ENCODE data around the gene MORN4. TPM values are rescaled to one million over a fixed set of nuclear protein-coding genes. Genes with fewer than 3 reads are reported as not detected.

MORN4 gene
- total RNA-seq, 1 experiment from 2014 or later = 2.9 TPM

GRCh38 chr10:97596101-97597082 lies 36.9 kb downstream of the MORN4 start:
- H3K36me3 ChIP-seq = no peaks in the 10 kb centered on the region
- no peak overlapping the region for H3K27ac ChIP-seq
- peak in 1 of 2 experiments; percentile 29 for DNase-seq
- no peaks in the 10 kb centered on the region for H3K27me3 ChIP-seq
- no peaks in the 10 kb centered on the region for H3K9me3 ChIP-seq (replicated peaks)
- H3K4me3 ChIP-seq = no peak overlapping the region
- peaks cover 4% of the 10 kb centered on the region for H3K4me1 ChIP-seq

- no peaks in the 10 kb centered on the region for H3K36me3 ChIP-seq
- peaks cover 31% of the 10 kb centered on the region for H3K4me1 ChIP-seq
- DNase-seq = no peak
- no peaks in the 10 kb centered on the region for H3K27me3 ChIP-seq
- H3K9me3 ChIP-seq (replicated peaks) = no peaks in the 10 kb centered on the region
- no peak overlapping the region for H3K4me3 ChIP-seq
- H3K27ac ChIP-seq = no peak overlapping the region
These were observed 39.9 kb downstream of the MORN4 start for GRCh38 chr10:97593421-97593820.

GRCh38 chr10:97590748-97591495 lies 42.4 kb downstream of the MORN4 start:
- Histone ChIP-seq H3K4me3 (no peak overlapping the region), H3K9me3 (replicated peaks) (no peaks in the 10 kb centered on the region), H3K36me3 (no peaks in the 10 kb centered on the region), H3K27ac (no peak overlapping the region), H3K4me1 (peaks cover 29% of the 10 kb centered on the region), H3K27me3 (no peaks in the 10 kb centered on the region)
- DNase-seq = peak; percentile 38 to 70

GRCh38 chr10:97590082-97590747 lies 43.1 kb downstream of the MORN4 start:
- Histone ChIP-seq H3K4me1 (peaks cover 36% of the 10 kb centered on the region), H3K36me3 (no peaks in the 10 kb centered on the region), H3K4me3 (no peak overlapping the region), H3K27me3 (no peaks in the 10 kb centered on the region), H3K9me3 (replicated peaks) (no peaks in the 10 kb centered on the region), H3K27ac (peak overlapping the region; percentile 74)
- DNase-seq = no peak

GRCh38 chr10:97589479-97589878 lies 43.8 kb downstream of the MORN4 start, which contains the start of gene C10orf62:
TSS of gene C10orf62 (plus strand) at chr10:97589721. CDS start at chr10:97589898, 177 bp downstream.
- Histone ChIP-seq H3K9me3 (replicated peaks) (no peaks in the 10 kb centered on the region), H3K4me1 (peaks cover 44% of the 10 kb centered on the region), H3K36me3 (no peaks in the 10 kb centered on the region), H3K27ac (peak within 1 kb of the TSS; percentile 74), H3K4me3 (no peak within 1 kb of the TSS), H3K27me3 (no peaks in the 10 kb centered on the region)
- peak; percentile 79 to 85 for DNase-seq

- Histone ChIP-seq H3K9me3 (replicated peaks) (no peaks in the 10 kb centered on the region), H3K4me3 (no peak overlapping the region), H3K36me3 (no peaks in the 10 kb centered on the region), H3K27ac (no peak overlapping the region), H3K27me3 (no peaks in the 10 kb centered on the region), H3K4me1 (peaks cover 46% of the 10 kb centered on the region)
- no peak for DNase-seq
These were observed 46.1 kb downstream of the MORN4 start for GRCh38 chr10:97587183-97587582.

GRCh38 chr10:97585439-97585811 lies 47.9 kb downstream of the MORN4 start:
- H3K27me3 ChIP-seq = no peaks in the 10 kb centered on the region
- no peaks in the 10 kb centered on the region for H3K9me3 ChIP-seq (replicated peaks)
- no peaks in the 10 kb centered on the region for H3K36me3 ChIP-seq
- peaks cover 39% of the 10 kb centered on the region for H3K4me1 ChIP-seq
- DNase-seq = no peak
- 0 out of 2 replicates have a peak overlapping the region, but pooled peaks have one; percentile 22 for H3K27ac ChIP-seq
- no peak overlapping the region for H3K4me3 ChIP-seq

GRCh38 chr10:97584798-97585438 lies 48.4 kb downstream of the MORN4 start:
- peak overlapping the region; percentile 22 for H3K27ac ChIP-seq
- H3K9me3 ChIP-seq (replicated peaks) = no peaks in the 10 kb centered on the region
- no peak overlapping the region for H3K4me3 ChIP-seq
- H3K4me1 ChIP-seq = peaks cover 34% of the 10 kb centered on the region
- peak; percentile 32 to 59 for DNase-seq
- H3K36me3 ChIP-seq = no peaks in the 10 kb centered on the region
- no peaks in the 10 kb centered on the region for H3K27me3 ChIP-seq

- DNase-seq = peak; percentile 90 to 91
These were observed 49.1 kb downstream of the MORN4 start, which contains the start of gene HOGA1 for GRCh38 chr10:97584060-97584797. TSS of gene HOGA1 (plus strand) at chr10:97584389. CDS start at chr10:97584704, 315 bp downstream.

GRCh38 chr10:97583476-97583875 lies 49.8 kb downstream of the MORN4 start:
- H3K36me3 ChIP-seq = no peaks in the 10 kb centered on the region
- no peaks in the 10 kb centered on the region for H3K9me3 ChIP-seq (replicated peaks)
- H3K4me3 ChIP-seq = no peak overlapping the region
- peaks cover 19% of the 10 kb centered on the region for H3K4me1 ChIP-seq
- no peak for DNase-seq
- no peaks in the 10 kb centered on the region for H3K27me3 ChIP-seq
- no peak overlapping the region for H3K27ac ChIP-seq

More at GRCh38 chr10:97584060-97584797, 49.1 kb downstream of the MORN4 start, which contains the start of gene HOGA1:
- no peaks in the 10 kb centered on the region for H3K9me3 ChIP-seq (replicated peaks)
- no peaks in the 10 kb centered on the region for H3K36me3 ChIP-seq
- H3K27me3 ChIP-seq = no peaks in the 10 kb centered on the region
- peaks cover 27% of the 10 kb centered on the region for H3K4me1 ChIP-seq
- peak within 1 kb of the TSS; percentile 19 for H3K4me3 ChIP-seq
- peak within 1 kb of the TSS; percentile 22 for H3K27ac ChIP-seq

- Histone ChIP-seq H3K9me3 (replicated peaks) (no peaks in the 10 kb centered on the region), H3K36me3 (no peaks in the 10 kb centered on the region), H3K4me1 (peaks cover 18% of the 10 kb centered on the region), H3K4me3 (no peak overlapping the region), H3K27ac (no peak overlapping the region), H3K27me3 (no peaks in the 10 kb centered on the region)
- no peak for DNase-seq
These were observed 51.1 kb downstream of the MORN4 start for GRCh38 chr10:97582169-97582568.

- Histone ChIP-seq H3K36me3 (no peaks in the 10 kb centered on the region), H3K4me3 (no peak overlapping the region), H3K9me3 (replicated peaks) (no peaks in the 10 kb centered on the region), H3K27ac (no peak overlapping the region), H3K27me3 (no peaks in the 10 kb centered on the region), H3K4me1 (peaks cover 14% of the 10 kb centered on the region)
- no peak for DNase-seq
These were observed 52.6 kb downstream of the MORN4 start for GRCh38 chr10:97580421-97581367.
